Posterior cingulate gyrus (tissue), 11 donors: ENCODE data around the gene SIM1.

Experiments used
- DNase-seq, 10 donors: peaks; one replicate each; pipeline versions ENCODE4 v3.0.0 to v3.0.0-alpha.2; 2020 to 2021; ENCODE audit warnings: mixed read lengths in 3 of 10
- intact Hi-C: fragments of 100-400 bp; cut with DNase I; formaldehyde crosslinking; loops from one replicate; pipeline ENCODE4 v1.15.1; 2023

Gene SIM1

DNA sequence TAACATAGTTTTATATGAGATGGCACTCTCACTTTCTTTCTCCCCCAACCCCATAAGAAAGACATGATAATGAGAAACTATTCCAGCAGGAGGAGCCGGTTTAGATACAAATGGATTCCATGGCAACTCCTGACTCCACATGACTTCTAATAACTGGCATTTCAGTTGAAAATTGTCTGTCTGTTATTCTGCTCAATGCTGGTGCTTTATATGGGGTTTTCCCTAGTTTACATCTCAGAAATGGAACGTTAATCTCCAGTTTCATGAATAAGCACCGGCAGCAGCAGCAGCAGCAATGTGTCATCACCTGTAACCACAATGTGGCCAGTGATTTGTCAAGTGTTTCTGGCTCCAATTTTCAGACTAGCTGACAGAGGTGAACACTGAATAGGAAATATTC is 8.0 kb upstream of the SIM1 start:
- no peak for DNase-seq
- intact Hi-C loops: no loop called here

GRCh38 chr6:100470422-100471120 is 5.8 kb upstream of the SIM1 start:
- DNase-seq: no peak
- intact Hi-C loops: no loop called here

- no peak for DNase-seq
- intact Hi-C loops: loop anchor here (10.0 kb wide), 1 partner anchor 854 kb away; no protein-coding TSS in a partner anchor
Observed at GRCh38 chr6:100469101-100469859, 4.6 kb upstream of the SIM1 start.

DNA sequence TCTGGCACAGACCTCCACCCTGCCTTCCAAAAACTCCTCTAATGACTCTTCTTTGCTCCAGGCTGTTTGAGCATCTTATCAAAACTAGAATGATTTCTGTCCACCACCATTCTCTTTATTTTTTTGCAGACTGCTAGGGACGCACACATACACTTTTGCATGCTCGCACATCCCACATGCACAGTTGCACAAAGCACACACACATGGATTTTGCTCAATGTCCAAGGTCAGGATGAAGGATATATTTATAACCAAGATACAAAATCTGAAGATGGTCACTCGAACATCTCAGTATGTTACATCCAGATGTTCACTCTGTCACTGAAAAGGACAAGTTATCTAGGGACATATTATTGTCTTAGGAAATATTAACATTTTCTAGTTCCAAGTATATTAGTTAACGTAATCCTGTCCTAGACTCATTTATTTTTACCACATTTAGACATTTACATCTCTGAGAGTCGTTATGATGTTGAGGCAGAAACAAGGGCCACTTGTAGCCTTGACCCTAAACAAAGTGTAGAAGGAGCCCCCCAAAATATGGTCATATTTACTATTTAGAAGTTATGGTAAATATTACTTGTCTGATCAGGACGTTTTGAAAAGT is 3.4 kb upstream of the SIM1 start:
- intact Hi-C loops: loop anchor here (10.0 kb wide), 1 partner anchor 853 kb away; no protein-coding TSS in a partner anchor

GRCh38 chr6:100467129-100468015 is 2.7 kb upstream of the SIM1 start:
- no peak for DNase-seq
- intact Hi-C loops: loop anchor here (10.0 kb wide), 1 partner anchor 853 kb away; no protein-coding TSS in a partner anchor

More for the DNA sequence above, 3.4 kb upstream of the SIM1 start:
- no peak for DNase-seq

GRCh38 chr6:100466410-100467128 is 1.8 kb upstream of the SIM1 start:
- intact Hi-C loops: loop anchor here (10.0 kb wide), 1 partner anchor 852 kb away; no protein-coding TSS in a partner anchor
- no peak for DNase-seq

- no peak for DNase-seq
- intact Hi-C loops: loop anchor here (10.0 kb wide), 1 partner anchor 851 kb away; no protein-coding TSS in a partner anchor
Observed at GRCh38 chr6:100465701-100466409, 1.1 kb upstream of the SIM1 start.

- no peak for DNase-seq
- intact Hi-C loops: loop anchor here (10.0 kb wide), 1 partner anchor 850 kb away; no protein-coding TSS in a partner anchor
Observed at GRCh38 chr6:100464162-100464851, 414 bp downstream of the SIM1 start.

- intact Hi-C loops: loop anchor here (10.0 kb wide), 1 partner anchor 849 kb away; no protein-coding TSS in a partner anchor
- DNase-seq: no peak
Observed at GRCh38 chr6:100463630-100464161, 1.0 kb downstream of the SIM1 start.

GRCh38 chr6:100462706-100463629 is 1.8 kb downstream of the SIM1 start:
- intact Hi-C loops: loop anchor here (10.0 kb wide), 1 partner anchor 848 kb away; no protein-coding TSS in a partner anchor
- DNase-seq: no peak

GRCh38 chr6:100461917-100462705 is 2.6 kb downstream of the SIM1 start:
- no peak for DNase-seq
- intact Hi-C loops: loop anchor here (10.0 kb wide), 1 partner anchor 847 kb away; no protein-coding TSS in a partner anchor

GRCh38 chr6:100461278-100461916 is 3.3 kb downstream of the SIM1 start:
- intact Hi-C loops: loop anchor here (10.0 kb wide), 1 partner anchor 847 kb away; no protein-coding TSS in a partner anchor
- DNase-seq: no peak

DNA sequence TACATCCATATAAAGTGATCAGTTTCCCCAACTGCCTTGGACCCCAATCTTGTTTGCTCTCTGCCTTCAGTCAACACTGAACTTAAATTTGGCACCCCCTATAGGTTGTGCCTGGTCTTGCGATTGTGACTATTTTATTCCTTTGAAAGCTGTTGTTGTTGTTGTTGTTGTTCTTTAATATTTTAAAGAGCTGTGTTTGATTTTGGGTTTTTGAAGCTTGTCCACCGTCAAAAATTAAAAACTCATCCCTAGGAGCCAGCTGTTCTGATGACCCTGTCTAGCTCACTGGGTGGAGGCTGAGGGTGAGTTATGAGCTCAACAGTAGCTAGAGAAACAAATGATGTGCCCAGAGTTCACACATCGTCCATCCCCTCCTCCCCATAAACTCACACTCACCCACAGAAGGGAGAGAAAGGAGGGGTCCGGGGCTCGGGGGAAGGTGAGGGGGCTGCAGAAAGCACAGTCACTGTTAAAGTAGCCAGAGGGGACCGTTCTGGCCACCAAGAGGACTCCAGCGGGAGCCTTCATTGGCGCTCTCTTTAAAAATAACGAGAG is 4.0 kb downstream of the SIM1 start:
- intact Hi-C loops: loop anchor here (10.0 kb wide), 1 partner anchor 846 kb away; no protein-coding TSS in a partner anchor
- DNase-seq: no peak

- intact Hi-C loops: loop anchor here (10.0 kb wide), 1 partner anchor 845 kb away; no protein-coding TSS in a partner anchor
Observed at GRCh38 chr6:100459592-100460184, 5.0 kb downstream of the SIM1 start.

More at GRCh38 chr6:100459592-100460184, 5.0 kb downstream of the SIM1 start:
- no peak for DNase-seq
